PC-3 (cell line): ENCODE data around the gene ECHS1. TPM values are rescaled to one million over a fixed set of nuclear protein-coding genes. Genes with fewer than 3 reads are reported as not detected.

Source experiments
- ATAC-seq: fragments of 200-7000 bp; cut with Tn5 transposase; 2 replicates; pipeline ENCODE4 v1.9.1; 2020; ENCODE audit warnings: mild to moderate bottlenecking, moderate library complexity
- BruUV-seq: library from RNA; stranded (reverse); fragments of 400-500 nt; replicated peaks from 2 replicates; lab custom pipeline; 2021; lab: Mats Ljungman, UMichigan
- CTCF ChIA-PET: fragments of 300-600 bp; sonication (Branson Sonifier 250); formaldehyde crosslinking; loops from one replicate; lab custom pipeline; 2022; ENCODE audit warnings: antibody characterized with exemption; lab: Charles Lee
- POLR2A ChIA-PET: fragments of 300-600 bp; sonication (Branson Sonifier 250); formaldehyde crosslinking; loops from one replicate; lab custom pipeline; 2022; ENCODE audit warnings: antibody characterized with exemption; ENCODE audit not compliant: unreplicated experiment; lab: Charles Lee
- DNase-seq: peaks from one replicate; pipeline ENCODE4 v3.0.0-alpha.2; 2015
- H2AFZ ChIP-seq: fragments of 300-600 bp; sonication (generic); 2 replicates; pipeline ENCODE4 v1.6.0; 2016; ENCODE audit warnings: antibody characterized with exemption, low read length
- H3F3A ChIP-seq: fragments of 300-600 bp; sonication (generic); one replicate; pipeline ENCODE4 v1.6.0; 2017; ENCODE audit warnings: antibody characterized with exemption, low read length, control low read depth, mild to moderate bottlenecking; ENCODE audit not compliant: unreplicated experiment
- H3K27ac ChIP-seq: fragments of 300-600 bp; sonication (generic); 2 replicates; pipeline ENCODE4 v1.5.1; 2016; ENCODE audit warnings: mild to moderate bottlenecking, low read length
- H3K27me3 ChIP-seq: fragments of 300-600 bp; sonication (generic); 2 replicates; pipeline ENCODE4 v1.6.1; 2016; ENCODE audit warnings: low read length, mixed read lengths
- H3K36me3 ChIP-seq: fragments of 300-600 bp; sonication (generic); 2 replicates; pipeline ENCODE4 v1.6.1; 2016; ENCODE audit warnings: low read depth, mixed run types, low read length, mixed read lengths
- H3K4me1 ChIP-seq: fragments of 300-600 bp; sonication (generic); 2 replicates; pipeline ENCODE4 v1.5.1; 2016; ENCODE audit warnings: low read length; ENCODE audit not compliant: insufficient read depth
- H3K4me2 ChIP-seq: fragments of 300-600 bp; sonication (generic); 2 replicates; pipeline ENCODE4 v1.6.0; 2016; ENCODE audit warnings: low read length
- H3K4me3 ChIP-seq: fragments of 300-600 bp; sonication (generic); 2 replicates; pipeline ENCODE4 v1.5.1; 2016; ENCODE audit warnings: mild to moderate bottlenecking, low read length, mixed read lengths
- H3K79me2 ChIP-seq: fragments of 300-600 bp; sonication (generic); 2 replicates; pipeline ENCODE4 v1.6.1; 2017; ENCODE audit warnings: low read length, mixed read lengths
- H3K9ac ChIP-seq: fragments of 300-600 bp; sonication (generic); 2 replicates; pipeline ENCODE4 v1.6.0; 2016; ENCODE audit warnings: mild to moderate bottlenecking, low read length
- H3K9me2 ChIP-seq: fragments of 300-600 bp; sonication (generic); replicated peaks from 2 replicates; pipeline ENCODE4 v1.6.1; 2016; ENCODE audit warnings: mixed run types, low read length, mixed read lengths
- H3K9me3 ChIP-seq: fragments of 300-600 bp; sonication (generic); 2 replicates; pipeline ENCODE4 v1.6.1; 2016; ENCODE audit warnings: low read length, mixed read lengths
- H4K20me1 ChIP-seq: fragments of 300-600 bp; sonication (generic); 2 replicates; pipeline ENCODE4 v1.6.1; 2016; ENCODE audit warnings: low read length, mixed read lengths
- CTCF ChIP-seq: fragments of 300-600 bp; sonication (generic); conservative IDR thresholded peaks from 2 replicates; pipeline ENCODE4 v1.5.1; 2017; ENCODE audit warnings: antibody characterized with exemption, low read depth, mild to moderate bottlenecking, low read length
- EZH2 ChIP-seq: fragments of 300-600 bp; sonication (generic); IDR thresholded peaks from one replicate; pipeline ENCODE4 v1.6.1; 2017; ENCODE audit warnings: antibody characterized with exemption, mild to moderate bottlenecking, low read length; ENCODE audit not compliant: unreplicated experiment
- EZH2phosphoT487 ChIP-seq: fragments of 300-600 bp; sonication (generic); IDR thresholded peaks from 2 replicates; pipeline ENCODE4 v1.6.1; 2018; ENCODE audit warnings: mild to moderate bottlenecking, antibody characterized with exemption, low read length, borderline replicate concordance
- intact Hi-C: fragments of 100-400 bp; cut with micrococcal nuclease; formaldehyde crosslinking; loops from 2 replicates; pipeline ENCODE4 v1.9.0; 2023
- total RNA-seq: library from RNA; depleted of rRNA; stranded (reverse); fragments of >200 nt; gene quantifications from 2 replicates; pipeline ENCODE4 v1.2.3, GENCODE V29; 2014

ECHS1 gene
- total RNA-seq, 1 experiment from 2014 or later = 120 TPM

DNA sequence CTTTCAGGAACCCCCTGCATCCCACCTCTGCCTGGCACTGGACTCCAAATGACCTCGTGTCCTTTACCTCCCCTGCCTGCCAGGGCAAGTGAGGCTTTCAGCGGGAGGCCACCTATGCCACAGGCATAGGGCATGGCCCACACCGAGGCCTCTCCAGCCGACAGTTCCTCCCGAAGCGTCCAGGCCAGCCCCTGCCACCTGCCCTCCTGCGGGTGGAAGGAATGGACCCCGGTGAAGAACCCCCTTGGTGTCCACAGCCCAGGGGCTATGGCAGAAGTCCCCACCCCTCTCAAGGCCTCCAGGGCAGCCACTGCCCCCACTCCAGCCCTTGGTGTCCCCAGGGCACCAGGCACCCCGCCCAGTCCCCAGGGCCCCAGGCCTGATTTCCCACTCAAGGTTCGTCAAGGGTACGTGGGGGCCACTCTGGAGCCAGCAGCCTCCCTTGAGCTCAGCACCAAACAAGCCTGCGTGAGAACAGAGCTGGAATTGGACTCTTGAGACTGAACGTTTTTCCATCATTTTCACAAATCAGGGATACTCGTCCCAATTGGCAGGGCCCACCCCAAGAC is 18.4 kb downstream of the ECHS1 start:
- Histone ChIP-seq H3K27me3 (no peaks in the 10 kb centered on the region), H4K20me1 (no peaks in the 10 kb centered on the region), H2AFZ (no peak overlapping the region), H3K4me3 (no peak overlapping the region), H3K27ac (no peak overlapping the region), H3K9ac (no peak overlapping the region), H3K36me3 (no peaks in the 10 kb centered on the region), H3F3A (no peaks in the 10 kb centered on the region), H3K9me2 (no peaks in the 10 kb centered on the region), H3K79me2 (no peaks in the 10 kb centered on the region), H3K4me2 (no peak overlapping the region), H3K9me3 (no peaks in the 10 kb centered on the region), H3K4me1 (0 out of 2 replicates have a peak, but pooled peaks cover 4% of the 10 kb centered on the region)
- DNase-seq (no peak), ATAC-seq (no peak)
- intact Hi-C loops = no loop called here
- TF ChIP-seq EZH2 (no peak), EZH2phosphoT487 (no peak), CTCF (no peak)
- CTCF ChIA-PET = no interaction called here
- BruUV-seq = no TSS peak
- POLR2A ChIA-PET = no interaction called here

GRCh38 chr10:133353988-133354605 is 19.1 kb downstream of the ECHS1 start:
- TF ChIP-seq CTCF (no peak), EZH2phosphoT487 (no peak), EZH2 (no peak)
- Histone ChIP-seq H3K36me3 (no peaks in the 10 kb centered on the region), H3K79me2 (no peaks in the 10 kb centered on the region), H3K9ac (no peak overlapping the region), H3K9me3 (no peaks in the 10 kb centered on the region), H4K20me1 (no peaks in the 10 kb centered on the region), H2AFZ (no peak overlapping the region), H3F3A (no peaks in the 10 kb centered on the region), H3K27ac (no peak overlapping the region), H3K9me2 (no peaks in the 10 kb centered on the region), H3K4me3 (no peak overlapping the region), H3K4me1 (0 out of 2 replicates have a peak, but pooled peaks cover 4% of the 10 kb centered on the region), H3K27me3 (no peaks in the 10 kb centered on the region), H3K4me2 (no peak overlapping the region)
- ChIA-PET CTCF (no interaction called here), POLR2A (no interaction called here)
- intact Hi-C loops = no loop called here
- BruUV-seq = no TSS peak
- no peak for DNase-seq
- no peak for ATAC-seq
